ENCODE measurements around the gene IL36B. TPM values are rescaled to one million over a fixed set of nuclear protein-coding genes. Genes with fewer than 3 reads are reported as not detected.
A peak's percentile ranks its signal among the peaks of the same experiment; 100 is the strongest.

Gene IL36B
- total RNA-seq, 6 experiments from 2014 or later = not detected

- ATAC-seq = peak; percentile 95 to 98 (median 96)
Observed at GRCh38 chr2:113088213-113088992, 35.7 kb upstream of the IL36B start.

GRCh38 chr2:113085542-113085941 is 32.9 kb upstream of the IL36B start:
- TF ChIP-seq, protein P1, sequence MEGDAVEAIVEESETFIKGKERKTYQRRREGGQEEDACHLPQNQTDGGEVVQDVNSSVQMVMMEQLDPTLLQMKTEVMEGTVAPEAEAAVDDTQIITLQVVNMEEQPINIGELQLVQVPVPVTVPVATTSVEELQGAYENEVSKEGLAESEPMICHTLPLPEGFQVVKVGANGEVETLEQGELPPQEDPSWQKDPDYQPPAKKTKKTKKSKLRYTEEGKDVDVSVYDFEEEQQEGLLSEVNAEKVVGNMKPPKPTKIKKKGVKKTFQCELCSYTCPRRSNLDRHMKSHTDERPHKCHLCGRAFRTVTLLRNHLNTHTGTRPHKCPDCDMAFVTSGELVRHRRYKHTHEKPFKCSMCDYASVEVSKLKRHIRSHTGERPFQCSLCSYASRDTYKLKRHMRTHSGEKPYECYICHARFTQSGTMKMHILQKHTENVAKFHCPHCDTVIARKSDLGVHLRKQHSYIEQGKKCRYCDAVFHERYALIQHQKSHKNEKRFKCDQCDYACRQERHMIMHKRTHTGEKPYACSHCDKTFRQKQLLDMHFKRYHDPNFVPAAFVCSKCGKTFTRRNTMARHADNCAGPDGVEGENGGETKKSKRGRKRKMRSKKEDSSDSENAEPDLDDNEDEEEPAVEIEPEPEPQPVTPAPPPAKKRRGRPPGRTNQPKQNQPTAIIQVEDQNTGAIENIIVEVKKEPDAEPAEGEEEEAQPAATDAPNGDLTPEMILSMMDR (IDR thresholded peaks at IDR 0.05) = no peak
- no peak for TF ChIP-seq POLR2A (IDR thresholded peaks at IDR 0.05)
- ATAC-seq = no peak
- no peak for DNase-seq
- no peaks in the 10 kb centered on the region for H3K27me3 ChIP-seq
- no peak overlapping the region for H3K4me3 ChIP-seq
- intact Hi-C loops (cut with DNase I) = loop anchor here in 1 of 2 donors (10.0 kb wide), 1 partner anchor 49 kb away; no protein-coding TSS in a partner anchor
- no peaks in the 10 kb centered on the region for H3K9me3 ChIP-seq
- H3K4me1 ChIP-seq = peaks cover 0 to 13% (median 5%) of the 10 kb centered on the region in 4 donors
- no peaks in the 10 kb centered on the region for H3K36me3 ChIP-seq
- H3K27ac ChIP-seq = no peak overlapping the region
- 53% methylated on average over 2 of the region's 2 CpGs for WGBS (ENCODE audit: insufficient coverage, low coverage, low lambda C conversion rate, missing lambda C conversion rate)

More at GRCh38 chr2:113088213-113088992, 35.7 kb upstream of the IL36B start:
- no peaks in the 10 kb centered on the region for H3K9me3 ChIP-seq
- TF ChIP-seq, protein P1 (IDR thresholded peaks at IDR 0.05) = no peak
- TF ChIP-seq POLR2A (IDR thresholded peaks at IDR 0.05) = no peak
- no peaks in the 10 kb centered on the region for H3K36me3 ChIP-seq
- H3K4me3 ChIP-seq = no peak overlapping the region
- intact Hi-C loops (cut with DNase I) = loop anchor here in 1 of 2 donors (10.0 kb wide), 1 partner anchor 46 kb away; no protein-coding TSS in a partner anchor
- DNase-seq = peak; percentile 39 to 82 (median 67)
- peaks cover 0 to 13% (median 5%) of the 10 kb centered on the region in 4 donors for H3K4me1 ChIP-seq
- H3K27ac ChIP-seq = peak overlapping the region; percentile 69 to 82 (median 71)
- H3K27me3 ChIP-seq = no peaks in the 10 kb centered on the region

DNA sequence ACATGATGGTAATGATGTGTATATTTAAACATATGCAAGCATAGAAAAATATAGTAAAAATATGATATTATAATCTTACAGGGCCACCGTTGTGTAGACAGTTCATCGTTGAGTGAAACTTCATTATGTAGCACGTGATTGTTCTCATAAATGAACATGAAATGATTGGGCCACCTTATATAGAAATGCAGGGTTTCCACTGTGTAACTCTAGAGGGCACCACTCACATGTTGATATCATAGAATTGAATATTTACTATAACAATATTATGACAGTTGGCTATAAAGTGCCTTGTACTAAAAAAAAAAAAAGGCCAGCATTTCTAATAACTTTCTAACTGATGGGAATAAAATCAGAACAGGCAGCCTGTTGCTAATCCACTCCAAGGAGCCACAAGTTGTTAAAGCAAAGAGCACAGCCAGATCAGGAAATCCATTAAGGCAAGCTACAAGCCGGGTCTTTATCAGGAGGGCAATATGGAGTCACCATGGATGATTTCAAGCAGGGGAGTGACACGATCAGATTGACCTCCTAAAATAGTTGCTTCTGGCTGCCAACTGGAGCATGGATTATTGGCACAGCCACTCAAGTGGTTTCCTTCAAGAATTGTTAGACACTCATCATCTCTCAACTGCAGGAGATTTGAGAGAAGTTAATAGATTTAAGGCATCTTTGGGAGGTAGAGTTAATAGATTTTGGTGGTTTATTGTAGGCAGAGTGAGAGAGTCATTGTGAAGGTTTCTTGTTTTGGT is 31.8 kb upstream of the IL36B start:
- Histone ChIP-seq H3K27me3 (no peaks in the 10 kb centered on the region), H3K4me1 (peaks cover 0 to 13% (median 5%) of the 10 kb centered on the region in 4 donors), H3K4me3 (no peak overlapping the region), H3K36me3 (no peaks in the 10 kb centered on the region), H3K27ac (no peak overlapping the region), H3K9me3 (no peaks in the 10 kb centered on the region)
- intact Hi-C loops (cut with DNase I) = loop anchor here (5.0 to 10.0 kb wide), 2 partner anchors 48 to 50 kb away; no protein-coding TSS in a partner anchor
- TF ChIP-seq, protein P1 (IDR thresholded peaks at IDR 0.05) = peak; percentile 48 to 61 (median 55)
- no peak for TF ChIP-seq POLR2A (IDR thresholded peaks at IDR 0.05)
- ATAC-seq (peak; percentile 45 to 58 (median 54)), DNase-seq (no peak)
- WGBS (ENCODE audit: insufficient coverage, low coverage, low lambda C conversion rate, missing lambda C conversion rate) = 23% methylated on average over 5 of the region's 5 CpGs

DNA sequence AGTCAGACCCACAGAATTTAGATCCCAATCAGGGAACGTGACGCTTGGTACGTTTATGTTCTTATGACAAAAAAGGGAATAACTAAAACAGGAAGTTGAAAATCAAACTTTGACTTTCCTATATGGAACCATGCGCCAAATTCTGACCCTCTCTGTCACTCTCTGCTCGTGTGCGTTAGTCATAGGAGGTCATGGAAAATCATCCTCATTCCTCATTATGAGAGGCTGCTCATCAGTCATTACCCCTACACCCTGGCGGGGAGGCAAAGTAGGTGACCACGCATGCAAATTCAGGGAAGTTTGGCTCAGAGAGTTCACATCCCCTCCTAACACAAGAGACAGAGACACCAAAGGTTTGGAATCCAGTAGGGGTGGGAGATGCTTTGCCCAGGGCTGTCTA is 30.6 kb upstream of the IL36B start:
- Histone ChIP-seq H3K36me3 (no peaks in the 10 kb centered on the region), H3K4me3 (no peak overlapping the region), H3K9me3 (no peaks in the 10 kb centered on the region), H3K4me1 (peaks cover 0 to 9% (median 3%) of the 10 kb centered on the region in 4 donors), H3K27me3 (no peaks in the 10 kb centered on the region), H3K27ac (no peak overlapping the region)
- DNase-seq (no peak), ATAC-seq (no peak)
- 44% methylated on average over 8 of the region's 8 CpGs for WGBS (ENCODE audit: insufficient coverage, low coverage, low lambda C conversion rate, missing lambda C conversion rate)
- TF ChIP-seq POLR2A (IDR thresholded peaks at IDR 0.05) = no peak
- TF ChIP-seq, protein P1 (IDR thresholded peaks at IDR 0.05) = no peak
- intact Hi-C loops (cut with DNase I) = loop anchor here (5.0 to 10.0 kb wide), 2 partner anchors 49 to 52 kb away; no protein-coding TSS in a partner anchor
